ENCODE data around the gene RAB11B.
"Not testable (repeated sequence)": the region's sequence is repeated elsewhere in the genome, so short reads cannot be mapped to it uniquely, and the experiment has no call there.

Gene RAB11B

DNA sequence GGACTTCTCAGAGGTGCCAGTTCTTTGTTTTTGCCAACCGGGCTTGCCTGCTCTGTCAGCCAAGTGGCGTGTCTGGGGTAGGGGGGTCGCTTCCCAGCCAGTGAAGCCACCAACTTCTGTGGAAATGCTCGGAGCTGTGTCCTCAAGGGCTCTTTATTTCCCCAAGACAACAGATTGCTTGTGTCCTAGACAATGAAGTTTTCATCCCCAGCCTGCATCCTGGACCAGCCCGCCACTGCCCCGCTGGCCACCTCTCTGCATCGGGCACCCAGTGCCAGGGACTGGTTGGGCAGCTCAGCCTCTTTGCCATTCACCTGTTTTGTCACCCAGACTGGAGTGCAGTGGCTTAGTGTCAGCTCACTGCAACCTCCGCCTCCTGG lies 3.7 kb downstream of the RAB11B start:
- DNase-seq (ENCODE audit: low read depth in 2 of 2): no peak

DNA sequence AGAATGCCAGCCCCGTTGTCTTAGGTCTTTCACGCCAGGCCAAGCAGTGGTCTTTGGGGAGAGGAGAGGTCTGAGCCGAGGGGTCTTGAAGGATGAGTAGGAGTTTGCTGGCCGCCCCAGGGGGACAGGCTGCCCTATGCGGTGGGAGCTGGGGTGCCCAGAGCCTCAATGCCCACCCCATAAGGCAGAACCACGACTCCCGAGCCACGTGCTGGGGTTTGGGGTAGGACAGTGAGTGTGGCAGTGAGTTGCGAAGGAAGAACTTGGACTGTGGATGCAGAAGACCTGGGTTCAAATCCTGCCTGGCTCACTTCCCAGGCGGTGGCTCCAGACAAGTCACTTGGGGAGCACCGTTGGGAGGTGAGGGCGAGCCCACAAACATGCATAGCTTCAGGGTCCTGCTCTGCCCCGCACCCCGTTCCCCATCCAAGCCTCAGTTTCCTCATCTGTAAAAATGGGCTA lies 5.5 kb downstream of the RAB11B start:
- DNase-seq (ENCODE audit: low read depth in 2 of 2): no peak

DNA sequence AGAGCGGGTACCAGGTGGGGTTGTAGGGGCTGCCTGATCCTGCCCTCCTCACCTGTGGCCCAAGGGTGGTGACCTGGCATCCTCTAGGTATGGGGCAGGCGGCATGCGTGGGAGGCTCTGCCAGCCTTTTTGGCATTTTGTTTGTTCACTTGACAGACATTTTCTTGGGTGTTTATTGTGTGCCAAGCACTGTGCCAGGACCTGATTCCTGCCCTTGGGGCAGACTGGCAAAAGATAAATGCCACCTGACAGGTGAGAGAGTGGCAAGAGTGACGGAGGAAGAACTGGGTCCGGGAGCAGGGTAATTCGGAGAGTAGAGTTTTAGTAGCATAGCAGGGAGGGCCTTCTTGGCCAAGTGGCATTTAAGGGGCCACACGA lies 6.0 kb downstream of the RAB11B start:
- DNase-seq (ENCODE audit: low read depth in 2 of 2): no peak

DNA sequence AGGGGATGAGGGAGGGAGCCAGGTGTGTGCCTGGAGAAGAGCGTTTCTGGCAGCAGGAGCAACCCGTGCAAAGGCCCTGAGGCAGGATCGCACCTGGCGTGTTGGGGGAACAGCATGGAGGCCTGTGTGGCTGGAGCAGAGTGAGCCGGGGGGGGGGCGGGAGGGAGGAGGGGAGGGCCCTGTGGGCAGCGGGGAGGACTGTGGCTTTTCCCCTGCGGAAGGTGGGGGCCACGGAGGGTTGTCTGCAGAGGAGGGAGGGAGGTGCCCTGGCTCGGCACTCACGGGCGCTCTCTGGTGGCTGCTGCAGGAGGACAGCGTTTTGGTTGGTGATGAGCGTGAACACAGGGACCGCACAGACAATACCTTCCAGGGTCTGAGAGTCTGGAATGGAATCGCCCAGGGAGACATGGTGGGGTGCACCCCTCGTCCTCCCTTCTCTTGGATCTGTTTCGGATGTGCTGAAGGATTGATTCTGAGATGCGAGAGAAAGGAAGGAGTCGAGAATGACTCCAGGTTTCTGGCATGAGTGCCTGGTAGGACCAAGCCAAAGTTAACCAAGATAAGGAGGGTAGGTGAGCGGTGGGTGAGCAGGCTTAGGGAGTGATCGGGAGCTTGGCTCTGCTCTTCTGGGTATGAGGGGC lies 6.5 kb downstream of the RAB11B start:
- DNase-seq (ENCODE audit: low read depth in 2 of 2): peak; percentile 64 to 66

DNA sequence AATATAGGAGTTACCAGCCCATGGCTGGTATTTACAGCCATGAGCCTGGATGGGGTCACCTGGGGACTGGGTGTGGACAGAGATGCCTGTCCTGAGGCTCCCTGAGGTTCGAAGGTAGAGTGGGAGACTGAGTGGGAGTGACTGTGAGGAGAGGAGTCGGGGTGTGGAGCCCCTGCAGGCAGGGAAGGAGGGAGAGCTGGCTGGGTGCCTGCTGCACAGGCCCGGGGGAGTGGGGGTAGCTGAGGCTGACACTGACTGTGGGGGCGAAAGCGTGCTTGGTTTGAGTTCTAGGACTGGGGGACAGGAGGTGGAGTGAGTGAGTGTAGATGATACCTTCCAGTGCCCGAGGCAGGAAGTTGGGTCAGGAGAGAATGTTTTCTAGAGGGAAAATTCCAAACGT lies 7.1 kb downstream of the RAB11B start:
- DNase-seq (ENCODE audit: low read depth in 2 of 2): no peak

DNA sequence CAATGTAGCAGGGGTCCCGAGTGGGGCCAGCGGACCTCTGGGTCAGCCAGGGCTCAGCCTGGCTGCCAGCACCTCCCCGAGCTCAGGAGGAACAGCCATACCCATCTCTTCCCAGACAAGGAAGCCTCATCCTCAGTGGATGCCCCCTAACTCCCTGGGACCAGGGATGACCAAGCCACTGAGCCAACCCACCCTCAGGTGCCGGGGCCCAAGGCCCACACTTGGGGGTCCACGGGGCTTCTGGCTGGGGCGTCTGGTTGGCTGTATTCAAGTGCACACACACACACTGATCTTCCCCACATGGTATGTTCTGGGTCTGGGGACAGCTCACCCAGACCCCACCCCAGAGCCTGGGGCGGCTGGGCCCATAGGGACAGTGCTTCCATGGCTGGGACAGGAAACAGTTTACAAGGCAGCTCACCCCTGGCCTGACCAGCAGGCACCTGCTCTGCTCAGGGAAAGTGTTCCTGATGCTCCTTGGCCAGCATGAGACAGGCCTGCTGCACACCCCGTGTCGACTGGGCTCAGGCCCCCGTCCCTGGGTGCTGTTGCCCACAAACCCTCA lies 7.7 kb downstream of the RAB11B start:
- no peak for DNase-seq (ENCODE audit: low read depth in 2 of 2)

DNA sequence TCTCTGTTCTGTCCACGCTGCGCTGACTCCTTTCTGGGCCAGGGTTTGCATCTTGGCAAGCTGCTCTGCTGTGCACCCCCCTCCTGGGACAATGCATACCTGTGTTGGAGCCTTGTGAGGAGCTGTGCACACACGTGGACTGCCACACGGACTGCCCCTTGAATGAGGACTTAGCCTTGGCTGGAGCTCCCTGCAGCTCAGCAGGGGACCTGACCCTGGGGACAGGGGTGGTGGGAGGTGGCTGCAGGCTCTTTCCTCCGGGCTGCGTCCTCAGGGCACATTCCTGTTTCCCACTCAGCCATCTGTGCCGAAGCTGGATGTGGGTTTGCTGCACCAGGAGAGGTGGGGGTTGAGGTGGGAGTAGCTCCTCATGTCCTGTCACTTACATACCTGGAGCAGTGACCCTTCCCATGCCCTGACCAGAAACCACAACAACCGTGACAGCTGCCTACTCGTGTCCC lies 8.2 kb downstream of the RAB11B start:
- no peak for DNase-seq (ENCODE audit: low read depth in 2 of 2)

DNA sequence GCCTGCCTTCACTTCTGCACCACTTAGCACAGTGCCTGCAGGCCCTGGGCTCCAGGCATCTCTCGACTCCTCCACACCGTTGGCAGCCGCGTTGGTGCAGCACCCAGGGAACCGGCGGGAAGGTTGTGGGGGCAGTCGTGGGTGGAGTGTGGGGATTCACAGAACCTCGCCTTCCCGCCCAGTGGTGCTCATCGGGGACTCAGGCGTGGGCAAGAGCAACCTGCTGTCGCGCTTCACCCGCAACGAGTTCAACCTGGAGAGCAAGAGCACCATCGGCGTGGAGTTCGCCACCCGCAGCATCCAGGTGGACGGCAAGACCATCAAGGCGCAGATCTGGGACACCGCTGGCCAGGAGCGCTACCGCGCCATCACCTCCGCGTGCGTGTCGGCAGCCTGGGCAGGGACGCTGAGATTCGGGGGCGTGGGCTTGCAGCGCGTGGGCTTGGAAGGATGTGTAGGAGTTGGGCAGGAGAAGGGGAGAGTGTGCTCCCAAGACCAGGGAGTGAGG lies 9.6 kb downstream of the RAB11B start:
- DNase-seq (ENCODE audit: low read depth in 2 of 2): no peak

DNA sequence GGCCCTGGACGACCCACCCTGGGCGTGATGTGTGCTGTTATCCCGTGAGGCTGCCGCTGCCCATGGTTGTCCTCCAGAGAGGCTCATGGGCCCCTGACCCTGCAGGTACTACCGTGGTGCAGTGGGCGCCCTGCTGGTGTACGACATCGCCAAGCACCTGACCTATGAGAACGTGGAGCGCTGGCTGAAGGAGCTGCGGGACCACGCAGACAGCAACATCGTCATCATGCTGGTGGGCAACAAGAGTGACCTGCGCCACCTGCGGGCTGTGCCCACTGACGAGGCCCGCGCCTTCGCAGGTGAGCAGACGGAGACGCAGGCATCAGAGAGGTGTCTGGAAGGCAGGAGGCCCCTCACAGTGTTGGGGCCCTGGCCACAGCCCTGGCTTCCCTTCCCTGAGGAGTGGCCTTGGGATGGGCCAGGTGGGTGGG lies 11.8 kb downstream of the RAB11B start:
- no peak for DNase-seq (ENCODE audit: low read depth in 2 of 2)

DNA sequence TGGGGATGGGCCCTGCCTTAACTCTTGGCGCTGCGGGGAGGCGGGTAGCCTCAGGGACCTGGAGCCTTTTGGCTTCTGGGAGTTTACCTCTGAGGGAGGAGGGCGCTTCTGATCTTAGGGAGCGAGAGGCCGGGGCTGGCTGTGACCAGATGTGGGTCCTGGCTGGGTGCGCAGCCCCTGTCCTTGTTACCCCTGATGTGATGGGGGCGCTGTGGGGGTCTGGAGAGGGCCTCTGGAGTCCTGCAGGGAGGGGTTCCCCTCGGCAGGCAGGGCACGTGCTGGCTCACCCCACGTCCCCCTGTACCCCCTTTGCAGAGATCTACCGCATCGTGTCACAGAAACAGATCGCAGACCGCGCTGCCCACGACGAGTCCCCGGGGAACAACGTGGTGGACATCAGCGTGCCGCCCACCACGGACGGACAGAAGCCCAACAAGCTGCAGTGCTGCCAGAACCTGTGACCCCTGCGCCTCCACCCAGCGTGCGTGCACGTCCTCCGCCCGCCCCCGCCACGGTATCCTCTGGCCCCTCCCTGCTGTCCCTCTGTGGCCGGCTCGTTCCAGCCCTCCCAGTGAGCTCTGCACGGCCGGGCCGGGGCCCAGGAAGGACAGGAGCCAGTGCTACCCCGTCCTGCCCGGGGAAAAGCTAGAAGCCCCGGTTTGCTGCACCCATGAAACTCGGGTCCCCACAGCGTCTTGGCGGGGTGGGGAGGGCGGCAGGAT lies 13.1 kb downstream of the RAB11B start:
- no peak for DNase-seq (ENCODE audit: low read depth in 2 of 2)

DNA sequence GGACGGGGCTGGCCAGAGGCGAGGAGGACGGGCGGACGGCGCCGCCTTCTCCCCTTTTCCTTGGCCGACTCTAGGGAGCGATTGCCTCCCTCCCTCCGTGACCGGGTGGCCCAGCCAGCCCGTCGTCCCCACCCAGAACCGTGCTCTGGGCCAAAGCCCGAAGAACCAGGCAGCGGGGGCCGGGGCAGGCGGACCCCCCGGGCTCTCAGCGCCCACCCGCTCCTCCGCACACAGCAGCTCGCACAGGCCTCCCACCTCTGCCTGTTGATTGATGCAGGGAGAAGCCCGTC lies 13.6 kb downstream of the RAB11B start:
- no peak for DNase-seq (ENCODE audit: low read depth in 2 of 2)

DNA sequence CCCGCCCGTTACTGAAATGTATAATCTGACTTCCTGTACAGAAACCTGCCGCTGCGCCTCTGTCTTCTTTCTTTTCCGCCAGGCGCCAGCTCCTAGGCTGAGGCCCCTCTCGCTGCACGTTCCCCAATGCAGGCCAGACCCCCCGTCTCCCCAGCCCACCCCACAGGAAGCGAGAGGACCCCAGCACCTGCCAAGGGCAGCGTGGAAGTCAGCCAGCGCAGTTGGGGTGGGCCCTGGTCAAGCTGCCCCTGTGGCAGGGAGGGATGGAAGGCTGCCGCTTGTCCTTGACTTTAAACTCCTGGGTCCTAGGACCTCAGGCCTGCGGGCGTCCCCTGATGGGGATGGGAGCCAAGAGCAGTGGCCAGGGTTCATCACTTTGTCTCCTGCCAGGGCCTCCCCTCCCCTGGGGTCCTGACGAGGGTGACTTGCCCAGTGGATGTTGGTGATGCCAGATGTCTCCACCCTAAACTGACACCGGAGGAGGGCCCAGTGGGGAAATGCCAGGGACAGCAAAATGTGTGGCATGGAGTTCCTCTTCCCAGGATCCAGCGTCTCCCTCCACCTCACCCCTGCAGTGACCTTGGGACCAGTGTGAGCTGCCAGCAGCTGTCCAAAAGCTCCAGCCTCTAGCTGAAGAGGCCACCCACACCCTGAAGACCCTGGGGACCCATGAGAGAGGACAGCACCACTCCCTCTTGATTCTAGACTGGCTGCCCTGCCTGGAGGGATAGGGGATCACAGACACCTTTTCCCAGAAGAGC lies 14.4 kb downstream of the RAB11B start:
- no peak for DNase-seq (ENCODE audit: low read depth in 2 of 2)

DNA sequence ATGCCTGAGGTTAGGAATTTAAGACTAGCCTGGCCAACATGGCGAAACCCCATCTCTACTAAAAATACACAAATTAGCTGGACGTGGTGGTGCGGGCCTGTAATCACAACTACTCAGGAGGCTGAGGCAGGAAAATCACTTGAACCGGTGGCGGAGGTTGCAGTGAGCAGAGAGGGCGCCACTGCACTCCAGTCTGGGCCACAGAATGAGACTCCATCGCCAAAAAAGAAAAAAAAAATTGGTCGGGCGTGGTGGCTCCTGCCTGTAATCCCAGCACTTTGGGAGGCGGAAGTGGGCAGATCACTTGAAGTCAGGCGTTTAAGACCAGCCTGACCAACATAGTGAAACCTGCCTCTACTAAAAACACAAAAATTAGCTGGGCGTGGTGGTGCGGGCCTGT lies 20.6 kb downstream of the RAB11B start:
- not testable (repeated sequence) for DNase-seq (ENCODE audit: low read depth in 2 of 2)

DNA sequence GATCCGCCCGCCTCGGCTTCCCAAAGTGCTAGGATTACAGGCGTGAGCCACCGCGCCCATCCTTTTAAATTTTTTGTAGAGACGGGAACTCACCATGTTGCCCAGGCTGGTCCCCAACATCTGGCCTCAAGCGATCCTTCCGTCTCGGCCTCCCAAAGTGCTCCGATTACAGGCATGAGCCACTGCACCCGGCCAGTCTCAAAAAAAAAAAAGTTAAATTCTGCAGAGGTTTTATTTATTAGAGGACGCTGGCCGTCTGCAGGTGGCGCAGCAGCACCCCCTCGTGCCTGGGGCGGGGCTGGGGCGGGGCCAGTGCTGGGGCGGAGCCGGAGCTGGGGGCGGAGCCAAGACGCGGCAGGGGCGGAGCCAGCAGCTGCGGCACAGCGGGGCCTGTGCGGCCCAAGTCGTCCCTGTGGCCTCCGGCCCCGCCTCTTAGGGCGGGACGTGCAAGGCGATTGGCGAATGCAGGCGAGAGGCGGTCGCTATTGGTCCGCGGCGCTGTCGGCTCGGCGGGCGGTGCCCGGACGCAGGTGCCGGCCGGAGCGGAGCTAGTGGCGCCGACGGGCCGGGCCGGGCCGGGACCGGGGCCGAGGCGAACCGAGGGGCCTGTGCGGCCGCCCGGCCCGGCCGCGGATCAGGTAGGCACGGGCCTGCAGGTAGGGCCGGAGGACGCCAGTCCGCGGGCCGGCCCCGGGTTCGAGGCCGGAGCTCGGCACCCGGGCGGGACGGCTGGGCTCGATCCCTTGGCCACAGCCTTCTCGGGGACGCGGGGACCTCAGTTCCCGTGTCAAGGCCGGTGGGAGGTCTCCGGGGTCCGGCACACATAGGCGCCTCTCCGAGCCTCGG lies 22.8 kb downstream of the RAB11B start, which contains the start of gene MARCHF2:
Gene MARCHF2, plus strand, starts transcription at position 523 of the 846 bp plus-strand sequence. CDS start 8,536 bp downstream, outside the sequence.
- peak; percentile 91 to 92 for DNase-seq (ENCODE audit: low read depth in 2 of 2)

DNA sequence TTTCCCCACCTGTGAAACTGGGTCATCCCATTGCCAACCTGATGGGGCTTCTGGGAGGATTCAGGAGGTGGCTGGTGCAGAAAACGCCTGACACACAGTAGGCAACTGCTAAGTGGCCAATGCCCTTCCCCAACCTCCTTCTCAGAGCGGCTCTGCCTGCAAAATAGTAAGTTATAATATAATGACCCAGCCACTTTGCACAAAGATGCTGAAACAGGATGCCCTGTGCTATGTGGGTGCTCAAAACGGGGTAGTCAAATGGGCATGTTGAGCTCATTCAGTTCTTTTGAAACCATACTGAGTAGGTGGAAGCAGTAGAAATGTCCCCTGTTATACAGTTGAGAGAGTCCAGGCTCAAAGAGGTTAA lies 23.5 kb downstream of the RAB11B start:
- no peak for DNase-seq (ENCODE audit: low read depth in 2 of 2)

DNA sequence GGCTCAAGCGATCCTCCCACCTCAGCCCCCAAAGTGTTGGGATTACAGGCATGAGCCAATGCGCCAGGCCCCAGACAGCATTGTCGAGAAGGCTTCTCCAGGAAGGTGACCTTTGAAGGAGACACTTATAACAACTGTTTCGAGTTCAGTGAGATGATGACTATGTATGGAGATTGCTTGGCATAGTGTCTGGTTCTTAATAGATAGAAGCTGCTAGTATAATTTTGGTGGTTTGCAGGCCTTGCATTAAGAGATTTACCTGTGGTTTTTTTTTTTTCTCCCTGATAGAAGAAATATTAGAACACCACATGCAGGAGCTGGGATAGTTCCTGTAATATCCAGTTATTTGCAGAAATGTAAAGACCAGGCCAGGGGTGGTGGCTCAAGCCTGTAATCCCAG lies 26.6 kb downstream of the RAB11B start:
- no peak for DNase-seq (ENCODE audit: low read depth in 2 of 2)

DNA sequence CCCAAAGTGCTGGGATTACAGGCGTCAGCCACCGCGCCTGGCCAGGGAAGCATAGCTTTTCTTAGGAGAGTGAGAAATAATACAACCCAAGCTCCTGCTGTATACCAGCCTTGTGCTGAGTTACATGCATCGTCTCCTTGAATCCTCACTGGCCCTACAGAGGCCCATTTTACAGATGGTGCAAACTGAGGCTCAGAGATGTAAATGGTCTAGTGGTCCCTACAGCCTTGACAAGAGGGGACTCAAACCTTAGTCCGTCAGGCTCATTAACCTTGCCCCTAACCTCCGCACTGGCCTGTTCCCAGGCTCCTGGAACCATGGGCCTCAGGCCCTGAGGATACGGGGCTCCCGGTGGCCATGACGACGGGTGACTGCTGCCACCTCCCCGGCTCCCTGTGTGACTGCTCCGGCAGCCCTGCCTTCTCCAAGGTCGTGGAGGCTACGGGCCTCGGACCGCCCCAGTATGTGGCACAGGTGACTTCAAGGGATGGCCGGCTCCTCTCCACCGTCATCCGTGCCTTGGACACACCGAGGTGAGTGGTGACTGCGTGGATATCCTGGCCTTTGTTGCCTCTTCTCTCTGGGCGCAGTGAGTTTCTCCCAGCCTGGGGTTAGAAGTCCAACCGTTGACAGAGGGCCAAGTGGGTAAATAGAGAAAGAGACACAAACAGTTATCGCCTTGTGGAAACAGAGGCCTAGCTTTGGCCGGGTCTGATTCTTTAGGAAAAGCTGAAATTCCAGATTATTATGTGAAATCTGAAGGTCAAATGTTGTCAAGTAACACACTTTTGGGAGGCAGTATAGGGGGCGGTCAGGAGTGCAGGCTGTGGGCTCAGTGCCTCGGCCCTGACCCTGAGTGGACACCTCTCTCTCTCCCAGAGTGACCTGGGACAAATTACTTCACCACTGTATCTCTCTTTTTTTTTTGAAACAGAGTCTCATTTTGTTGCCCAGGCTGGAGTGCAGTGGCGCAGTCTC lies 31.6 kb downstream of the RAB11B start:
- no peak for DNase-seq (ENCODE audit: low read depth in 2 of 2)

DNA sequence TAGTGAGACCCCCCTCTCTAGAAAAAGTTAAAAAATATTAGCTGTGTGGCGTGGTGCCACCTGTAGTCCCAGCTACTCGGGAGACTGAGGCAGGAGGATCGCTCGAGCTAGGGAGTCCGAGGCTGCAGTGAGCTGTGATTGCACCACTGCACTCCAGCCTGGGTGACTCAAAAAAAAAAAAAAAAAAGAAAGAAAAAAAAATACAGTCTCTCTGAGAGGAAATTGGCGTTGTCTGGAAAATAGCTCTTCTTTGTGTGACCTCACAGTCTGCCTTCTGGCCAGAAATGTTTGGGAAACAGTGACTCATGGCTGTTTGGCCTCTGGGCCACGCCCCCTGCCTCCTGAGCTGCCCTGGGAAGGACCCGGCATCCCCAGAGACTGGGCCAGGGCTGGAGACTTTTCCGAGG lies 33.7 kb downstream of the RAB11B start:
- DNase-seq (ENCODE audit: low read depth in 2 of 2): no peak

DNA sequence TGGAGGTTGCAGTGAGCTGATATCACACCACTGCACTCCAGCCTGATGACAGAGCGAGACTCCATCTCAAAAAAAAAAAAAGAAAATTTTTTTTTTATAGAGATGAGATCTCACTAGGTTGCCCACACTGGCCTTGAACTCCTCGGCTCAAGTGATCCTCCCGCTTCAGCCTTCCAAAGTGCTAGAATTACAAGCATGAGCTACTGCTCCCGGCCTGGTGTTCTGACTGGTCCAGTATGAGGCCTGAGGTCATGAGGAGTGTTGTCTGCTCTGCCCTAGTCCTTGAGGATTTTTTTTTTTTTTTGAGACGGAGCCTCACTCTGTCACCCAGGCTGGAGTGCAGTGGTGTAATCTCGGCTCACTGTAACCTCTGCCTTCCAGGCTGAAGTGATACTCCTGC lies 35.2 kb downstream of the RAB11B start:
- DNase-seq (ENCODE audit: low read depth in 2 of 2): not testable (repeated sequence)

DNA sequence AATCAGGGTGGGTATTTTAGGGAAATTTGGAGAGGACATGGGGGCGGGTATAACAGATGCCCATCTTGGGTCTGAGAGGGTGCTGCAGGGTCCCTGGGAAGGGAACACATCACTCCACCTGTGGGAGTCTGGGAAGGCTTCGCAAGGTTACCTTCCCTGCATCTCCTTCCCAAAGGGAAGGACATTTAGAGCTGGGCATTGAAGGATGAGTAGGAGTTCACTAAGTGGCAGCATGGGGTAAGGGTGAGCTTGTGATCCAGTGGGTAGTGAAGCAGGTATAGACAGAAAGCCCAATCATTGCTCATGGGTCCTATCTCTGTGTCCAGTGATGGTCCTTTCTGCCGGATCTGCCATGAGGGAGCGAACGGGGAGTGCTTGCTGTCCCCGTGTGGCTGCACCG lies 36.1 kb downstream of the RAB11B start:
- no peak for DNase-seq (ENCODE audit: low read depth in 2 of 2)

All from stimulated activated CD8-positive, alpha-beta memory T cell treated with anti-CD3 and anti-CD28 coated beads, Interleukin-2, amount 100 ng/mL, for 48 hours (primary cell).